Measurements from ENCODE around the gene PYGB. TPM values are rescaled to one million over a fixed set of nuclear protein-coding genes. Genes with fewer than 3 reads are reported as not detected.
A peak's percentile ranks its signal among the peaks of the same experiment; 100 is the strongest.

The PYGB gene
- total RNA-seq, 1 experiment from 2014 or later = 435 TPM

- CTCF ChIA-PET = interaction anchor here (0.5 to 1.8 kb wide), 12 partner anchors 10 to 322 kb away, joined by 3 to 14 read pairs (median 4); partner anchors contain the start of genes ABHD12, APMAP and GINS1
Observed at GRCh38 chr20:25314497-25315417, 66.9 kb downstream of the PYGB start.

GRCh38 chr20:25315418-25316210, 67.7 kb downstream of the PYGB start:
- H3K27me3 Mint-ChIP-seq (ENCODE audit: insufficient read depth, unreplicated experiment) = no peaks in the 10 kb centered on the region
- no peak overlapping the region for H3K27ac Mint-ChIP-seq (ENCODE audit: low read depth, unreplicated experiment)
- intact Hi-C loops (cut with micrococcal nuclease) = no loop called here
- BruUV-seq (replicated peaks) = no TSS peak
- no peak for TF ChIP-seq CTCF (IDR thresholded peaks at IDR 0.05; ENCODE audit: unreplicated experiment)
- peaks cover 5% of the 10 kb centered on the region for H3K36me3 Mint-ChIP-seq (ENCODE audit: insufficient read depth, unreplicated experiment)
- H3K4me3 Mint-ChIP-seq (ENCODE audit: unreplicated experiment) = no peak overlapping the region
- POLR2A ChIA-PET = interaction anchor here (0.5 to 1.2 kb wide), 4 partner anchors 13 to 388 kb away, joined by 3 to 4 read pairs (median 3); partner anchors contain the start of gene ABHD12
- H3K9me3 Mint-ChIP-seq (ENCODE audit: unreplicated experiment) = no peaks in the 10 kb centered on the region
- DNase-seq (ENCODE audit: unreplicated experiment) = no peak
- CTCF ChIA-PET = interaction anchor here (0.5 to 1.8 kb wide), 9 partner anchors 9 to 323 kb away, joined by 3 to 14 read pairs (median 3); partner anchors contain the start of genes ABHD12 and APMAP
- peaks cover 15% of the 10 kb centered on the region for H3K4me1 Mint-ChIP-seq (ENCODE audit: insufficient read depth, unreplicated experiment)

More at GRCh38 chr20:25314497-25315417, 66.9 kb downstream of the PYGB start:
- Mint-ChIP-seq H3K36me3 (ENCODE audit: insufficient read depth, unreplicated experiment) (peaks cover 5% of the 10 kb centered on the region), H3K4me3 (ENCODE audit: unreplicated experiment) (no peak overlapping the region), H3K4me1 (ENCODE audit: insufficient read depth, unreplicated experiment) (peaks cover 24% of the 10 kb centered on the region), H3K27ac (ENCODE audit: low read depth, unreplicated experiment) (no peak overlapping the region), H3K27me3 (ENCODE audit: insufficient read depth, unreplicated experiment) (no peaks in the 10 kb centered on the region), H3K9me3 (ENCODE audit: unreplicated experiment) (no peaks in the 10 kb centered on the region)
- intact Hi-C loops (cut with micrococcal nuclease) = no loop called here
- BruUV-seq (replicated peaks) = no TSS peak
- POLR2A ChIA-PET = interaction anchor here (0.5 to 0.9 kb wide), 4 partner anchors 76 to 389 kb away, joined by 3 to 4 read pairs (median 3); partner anchors contain the start of gene ABHD12
- TF ChIP-seq CTCF (IDR thresholded peaks at IDR 0.05; ENCODE audit: unreplicated experiment) = no peak
- DNase-seq (ENCODE audit: unreplicated experiment) = no peak

GRCh38 chr20:25316506-25317190, 68.8 kb downstream of the PYGB start:
- no TSS peak for BruUV-seq (replicated peaks)
- H3K9me3 Mint-ChIP-seq (ENCODE audit: unreplicated experiment) = no peaks in the 10 kb centered on the region
- ChIA-PET CTCF (interaction anchor here (0.6 to 1.4 kb wide), 2 partner anchors 82 to 588 kb away, joined by 3 read pairs; no protein-coding TSS in a partner anchor), POLR2A (interaction anchor here (1.2 kb wide), 1 partner anchor 14 kb away, joined by 3 read pairs; no protein-coding TSS in a partner anchor)
- peaks cover 6% of the 10 kb centered on the region for H3K36me3 Mint-ChIP-seq (ENCODE audit: insufficient read depth, unreplicated experiment)
- DNase-seq (ENCODE audit: unreplicated experiment) = no peak
- no peaks in the 10 kb centered on the region for H3K27me3 Mint-ChIP-seq (ENCODE audit: insufficient read depth, unreplicated experiment)
- intact Hi-C loops (cut with micrococcal nuclease) = no loop called here
- peak overlapping the region; percentile 21 for H3K27ac Mint-ChIP-seq (ENCODE audit: low read depth, unreplicated experiment)
- no peak for TF ChIP-seq CTCF (IDR thresholded peaks at IDR 0.05; ENCODE audit: unreplicated experiment)
- peaks cover 8% of the 10 kb centered on the region for H3K4me1 Mint-ChIP-seq (ENCODE audit: insufficient read depth, unreplicated experiment)
- no peak overlapping the region for H3K4me3 Mint-ChIP-seq (ENCODE audit: unreplicated experiment)

All from MCF 10A (cell line).